ENCODE measurements around the gene PSD4. TPM values are rescaled to one million over a fixed set of nuclear protein-coding genes. Genes with fewer than 3 reads are reported as not detected.

PSD4 gene
- total and polyA plus RNA-seq, 2 of the 4 experiments (the other 2 are of a cell fraction) = 0.36 to 0.70 TPM

DNA sequence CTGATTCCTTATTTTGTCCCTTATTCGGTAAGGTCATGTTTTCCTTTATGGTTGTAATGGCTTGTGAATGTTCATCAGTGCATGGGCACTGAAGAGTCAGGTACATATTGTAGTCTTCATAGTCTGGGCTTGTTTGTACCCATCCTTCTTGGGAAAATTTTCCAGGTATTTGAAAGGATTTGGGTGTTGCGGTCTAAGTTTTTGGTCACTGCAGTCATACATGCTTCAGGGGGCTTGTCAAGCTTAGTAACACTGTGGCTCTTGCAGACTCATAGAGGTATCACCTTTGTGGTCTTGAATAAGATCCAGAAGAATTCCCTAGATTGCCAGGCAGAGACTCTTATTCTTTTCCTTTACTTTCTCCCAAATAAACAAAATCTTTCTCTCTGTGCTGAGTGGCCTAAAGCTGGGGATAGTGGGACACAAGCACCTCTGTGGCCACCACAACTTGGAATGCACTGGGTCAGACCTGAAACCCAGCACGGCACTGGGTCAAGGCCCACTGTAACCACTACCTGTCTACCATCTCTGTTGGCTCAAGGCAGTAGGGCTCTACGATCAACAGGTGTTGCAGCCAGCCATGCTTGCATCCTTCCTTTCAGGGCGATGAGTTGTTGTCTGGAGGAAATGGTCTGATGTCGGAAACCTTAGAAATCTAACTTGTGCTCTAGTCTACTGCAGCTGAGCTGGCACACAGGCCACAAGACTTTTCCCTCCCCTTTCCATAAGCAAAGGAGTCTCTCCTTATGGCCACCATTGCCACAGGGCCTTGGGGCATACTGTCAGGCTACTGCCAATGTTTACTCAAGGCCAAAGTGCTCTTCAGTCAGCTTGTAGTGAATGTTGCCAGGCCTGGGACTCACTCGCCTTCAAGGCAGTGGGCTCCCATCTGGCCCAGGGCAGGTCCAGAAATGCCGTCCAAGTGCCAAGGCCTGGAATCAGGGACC is 24.9 kb upstream of the PSD4 start:
- ChIA-PET POLR2A (ENCODE audit: unreplicated experiment) (no interaction called here), CTCF (interaction anchor here (0.7 kb wide), 1 partner anchor 10 kb away, joined by 5 read pairs; no protein-coding TSS in a partner anchor)
- H4K5ac ChIP-seq (ENCODE audit: low read depth, low read length) = no peak overlapping the region
- no peak for ATAC-seq (ENCODE audit: low read depth)
- H3K18ac ChIP-seq (ENCODE audit: low read depth, low read length) = no peak overlapping the region
- H2BK5ac ChIP-seq (ENCODE audit: low read depth, low read length, poor library complexity, severe bottlenecking) = no peak overlapping the region
- TF ChIP-seq, protein P1, sequence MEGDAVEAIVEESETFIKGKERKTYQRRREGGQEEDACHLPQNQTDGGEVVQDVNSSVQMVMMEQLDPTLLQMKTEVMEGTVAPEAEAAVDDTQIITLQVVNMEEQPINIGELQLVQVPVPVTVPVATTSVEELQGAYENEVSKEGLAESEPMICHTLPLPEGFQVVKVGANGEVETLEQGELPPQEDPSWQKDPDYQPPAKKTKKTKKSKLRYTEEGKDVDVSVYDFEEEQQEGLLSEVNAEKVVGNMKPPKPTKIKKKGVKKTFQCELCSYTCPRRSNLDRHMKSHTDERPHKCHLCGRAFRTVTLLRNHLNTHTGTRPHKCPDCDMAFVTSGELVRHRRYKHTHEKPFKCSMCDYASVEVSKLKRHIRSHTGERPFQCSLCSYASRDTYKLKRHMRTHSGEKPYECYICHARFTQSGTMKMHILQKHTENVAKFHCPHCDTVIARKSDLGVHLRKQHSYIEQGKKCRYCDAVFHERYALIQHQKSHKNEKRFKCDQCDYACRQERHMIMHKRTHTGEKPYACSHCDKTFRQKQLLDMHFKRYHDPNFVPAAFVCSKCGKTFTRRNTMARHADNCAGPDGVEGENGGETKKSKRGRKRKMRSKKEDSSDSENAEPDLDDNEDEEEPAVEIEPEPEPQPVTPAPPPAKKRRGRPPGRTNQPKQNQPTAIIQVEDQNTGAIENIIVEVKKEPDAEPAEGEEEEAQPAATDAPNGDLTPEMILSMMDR (conservative IDR thresholded peaks at IDR 0.05; ENCODE audit: low read depth, low read length) = no peak
- no peak overlapping the region for H3K4me2 ChIP-seq (ENCODE audit: low read depth, low read length)
- H2BK15ac ChIP-seq (ENCODE audit: low read depth, low read length) = no peak overlapping the region
- no peak overlapping the region for H2BK20ac ChIP-seq (ENCODE audit: low read depth, low read length)
- no peaks in the 10 kb centered on the region for H3K36me3 ChIP-seq (ENCODE audit: control insufficient read depth, insufficient read depth, low read length)
- no peak overlapping the region for H3K9ac ChIP-seq (ENCODE audit: low read depth, low read length)
- no peak overlapping the region for H3K23ac ChIP-seq (ENCODE audit: low read depth, low read length)
- dilution Hi-C loops (cut with HindIII; ENCODE audit: low sequenced_read_pairs, unreplicated experiment) (no loop called here), in situ Hi-C loops (cut with MboI; ENCODE audit: low sequenced_read_pairs) (no loop called here), intact Hi-C loops (cut with micrococcal nuclease) (no loop called here)
- no peak overlapping the region for H3K4me3 ChIP-seq (ENCODE audit: insufficient read depth, low read depth, low read length)
- no peak overlapping the region for H3K56ac ChIP-seq (ENCODE audit: extremely low read depth, insufficient read depth, low read length)
- no peaks in the 10 kb centered on the region for H4K20me1 ChIP-seq (ENCODE audit: insufficient read depth, low read length)
- no peak overlapping the region for H4K91ac ChIP-seq (ENCODE audit: insufficient read depth, low read depth, low read length)
- peaks cover 4% of the 10 kb centered on the region; the same call in 1 of the 2 replicates for H3K27me3 ChIP-seq (ENCODE audit: control insufficient read depth, insufficient read depth, low read length)
- no peaks in the 10 kb centered on the region for H3K9me3 ChIP-seq (ENCODE audit: control insufficient read depth, insufficient read depth, low read length)
- H2AK9ac ChIP-seq (replicated peaks; ENCODE audit: low read depth, low read length, poor library complexity) = no peak overlapping the region
- H2AFZ ChIP-seq (replicated peaks; ENCODE audit: low read length, poor library complexity) = no peak overlapping the region
- no peaks in the 10 kb centered on the region for H3K79me1 ChIP-seq (ENCODE audit: low read depth in 1 of 2, low read length in 2 of 2)
- no peak overlapping the region for H4K8ac ChIP-seq (ENCODE audit: low read depth in 2 of 2, low read length in 2 of 2)
- DNase-seq = no peak
- H3K4me1 ChIP-seq (ENCODE audit: control insufficient read depth, insufficient read depth, low read length) = no peaks in the 10 kb centered on the region
- no peak overlapping the region for H2BK120ac ChIP-seq (ENCODE audit: low read depth, low read length)
- BruUV-seq (replicated peaks) = no TSS peak
- no peak overlapping the region for H3K4ac ChIP-seq (ENCODE audit: low read depth, low read length)
- whole genome bisulfite sequencing, 2 experiments (ENCODE audit: extremely low coverage in 2 of 2, insufficient read length in 1 of 2) = 68% methylated on average over 3 of the region's 8 CpGs; no CpG with 5 or more reads in 1 of the 2 experiments
- H3K14ac ChIP-seq (replicated peaks; ENCODE audit: low read depth, low read length) = no peak overlapping the region
- H3K9me1 ChIP-seq (ENCODE audit: insufficient read depth, low read length) = no peaks in the 10 kb centered on the region
- no peak overlapping the region for H3K27ac ChIP-seq (ENCODE audit: insufficient read depth, low read length)
- H2AK5ac ChIP-seq (ENCODE audit: low read depth, low read length) = no peak overlapping the region
